SU-DHL-6 (cell line): Measurements from ENCODE around the gene BIRC5.

ENCODE experiments used
- H2AFZ ChIP-seq: fragments of 200-600 bp; sonication (generic); 2 replicates; pipeline ENCODE4 v1.6.1; 2014; ENCODE audit warnings: low read depth, mild to moderate bottlenecking, moderate library complexity, mixed read lengths, antibody characterized with exemption, low read length; ENCODE audit not compliant: severe bottlenecking
- H3F3A ChIP-seq: fragments of 200-600 bp; shearing (Covaris generic); 2 replicates; pipeline ENCODE4 v1.6.0; 2016; ENCODE audit warnings: antibody characterized with exemption, mild to moderate bottlenecking; ENCODE audit not compliant: insufficient read depth
- H3K27ac ChIP-seq: fragments of 200-600 bp; sonication (generic); 2 replicates; pipeline ENCODE4 v1.5.1; 2016; ENCODE audit warnings: low read depth, mild to moderate bottlenecking, low read length, moderate library complexity, mixed read lengths
- H3K27me3 ChIP-seq: fragments of 200-600 bp; sonication (generic), shearing (Covaris generic); 2 replicates; pipeline ENCODE4 v1.6.0; 2014; ENCODE audit warnings: mild to moderate bottlenecking, low read length
- H3K36me3 ChIP-seq: fragments of 200-600 bp; sonication (generic); 2 replicates; pipeline ENCODE4 v1.6.1; 2014; ENCODE audit warnings: mild to moderate bottlenecking, low read length, mixed read lengths
- H3K4me2 ChIP-seq: fragments of 300-600, 200-600 bp; shearing (Covaris generic), sonication (generic); 2 replicates; pipeline ENCODE4 v1.6.0; 2014; ENCODE audit warnings: low read length, low read depth, mild to moderate bottlenecking; ENCODE audit not compliant: poor library complexity, severe bottlenecking
- H3K4me3 ChIP-seq: fragments of 200-600 bp; sonication (generic); 2 replicates; pipeline ENCODE4 v1.5.1; 2014; ENCODE audit warnings: antibody characterized with exemption, low read length, mild to moderate bottlenecking, mixed read lengths; ENCODE audit not compliant: insufficient read depth, poor library complexity, severe bottlenecking
- H3K79me2 ChIP-seq: fragments of 200-600 bp; sonication (generic); 2 replicates; pipeline ENCODE4 v1.6.1; 2014; ENCODE audit warnings: mild to moderate bottlenecking, low read length, moderate library complexity; ENCODE audit not compliant: insufficient read depth
- H3K9ac ChIP-seq: fragments of 200-600 bp; sonication (generic); 2 replicates; pipeline ENCODE4 v1.7.0; 2014; ENCODE audit warnings: mild to moderate bottlenecking, low read length
- H3K9me2 ChIP-seq: fragments of 200-600 bp; sonication (generic); replicated peaks from 2 replicates; pipeline ENCODE4 v1.6.1; 2014; ENCODE audit warnings: low read length; ENCODE audit not compliant: insufficient read depth
- H3K9me3 ChIP-seq: fragments of 200-600 bp; sonication (generic); 2 replicates; pipeline ENCODE4 v1.6.1; 2014; ENCODE audit warnings: low read length, mixed read lengths; ENCODE audit not compliant: insufficient read depth
- H4K20me1 ChIP-seq: fragments of 200-600 bp; sonication (generic); 2 replicates; pipeline ENCODE4 v1.6.1; 2014; ENCODE audit warnings: low read depth, mild to moderate bottlenecking, antibody characterized with exemption, low read length, moderate library complexity, mixed read lengths
- EZH2phosphoT487 ChIP-seq: fragments of 200-600 bp; sonication (generic), shearing (Covaris generic); conservative IDR thresholded peaks from 2 replicates; pipeline ENCODE4 v1.6.1; 2018; ENCODE audit warnings: mild to moderate bottlenecking, antibody characterized with exemption, low read length, moderate library complexity, mixed read lengths
- TF ChIP-seq, protein P1 (sequence below): fragments of 200-600 bp; sonication (generic); IDR thresholded peaks from one replicate; pipeline ENCODE4 v1.5.1; 2017; ENCODE audit warnings: antibody characterized with exemption, mild to moderate bottlenecking, low read length, moderate library complexity; ENCODE audit not compliant: insufficient read depth, poor library complexity, severe bottlenecking

Gene BIRC5

DNA sequence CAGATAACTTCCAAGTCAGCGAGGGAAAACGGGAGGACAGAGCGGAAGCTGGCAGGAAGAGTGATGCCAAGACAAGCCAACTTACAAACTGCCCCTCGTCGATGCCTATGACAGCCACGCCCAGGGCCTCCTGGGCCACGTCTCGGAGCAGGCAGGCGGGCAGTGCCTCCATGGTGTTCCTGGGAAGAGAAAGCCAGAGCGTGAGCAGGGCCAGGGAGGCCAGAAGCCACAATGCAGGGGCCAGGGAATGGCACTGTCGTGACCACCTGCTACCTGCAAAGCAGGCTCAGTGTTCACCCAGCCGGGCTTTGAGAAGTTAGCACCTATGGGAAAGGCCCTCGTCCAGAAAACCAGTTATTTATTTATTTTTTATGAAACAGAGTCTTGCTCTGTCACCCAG is 31.5 kb upstream of the BIRC5 start:
- Histone ChIP-seq H3K9me3 (no peaks in the 10 kb centered on the region), H3K79me2 (peaks cover 17% of the 10 kb centered on the region), H3K4me3 (no peak overlapping the region), H2AFZ (no peak overlapping the region), H4K20me1 (no peaks in the 10 kb centered on the region; the same call in 1 of the 2 replicates), H3K4me2 (no peak overlapping the region), H3K9me2 (no peaks in the 10 kb centered on the region), H3K27ac (no peak overlapping the region), H3K9ac (no peak overlapping the region), H3K27me3 (no peaks in the 10 kb centered on the region), H3F3A (0 out of 2 replicates have a peak, but pooled peaks cover 17% of the 10 kb centered on the region), H3K36me3 (peaks cover 4% of the 10 kb centered on the region; the same call in 1 of the 2 replicates)
- TF ChIP-seq, protein P1, sequence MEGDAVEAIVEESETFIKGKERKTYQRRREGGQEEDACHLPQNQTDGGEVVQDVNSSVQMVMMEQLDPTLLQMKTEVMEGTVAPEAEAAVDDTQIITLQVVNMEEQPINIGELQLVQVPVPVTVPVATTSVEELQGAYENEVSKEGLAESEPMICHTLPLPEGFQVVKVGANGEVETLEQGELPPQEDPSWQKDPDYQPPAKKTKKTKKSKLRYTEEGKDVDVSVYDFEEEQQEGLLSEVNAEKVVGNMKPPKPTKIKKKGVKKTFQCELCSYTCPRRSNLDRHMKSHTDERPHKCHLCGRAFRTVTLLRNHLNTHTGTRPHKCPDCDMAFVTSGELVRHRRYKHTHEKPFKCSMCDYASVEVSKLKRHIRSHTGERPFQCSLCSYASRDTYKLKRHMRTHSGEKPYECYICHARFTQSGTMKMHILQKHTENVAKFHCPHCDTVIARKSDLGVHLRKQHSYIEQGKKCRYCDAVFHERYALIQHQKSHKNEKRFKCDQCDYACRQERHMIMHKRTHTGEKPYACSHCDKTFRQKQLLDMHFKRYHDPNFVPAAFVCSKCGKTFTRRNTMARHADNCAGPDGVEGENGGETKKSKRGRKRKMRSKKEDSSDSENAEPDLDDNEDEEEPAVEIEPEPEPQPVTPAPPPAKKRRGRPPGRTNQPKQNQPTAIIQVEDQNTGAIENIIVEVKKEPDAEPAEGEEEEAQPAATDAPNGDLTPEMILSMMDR, result no peak
- no peak for TF ChIP-seq EZH2phosphoT487

DNA sequence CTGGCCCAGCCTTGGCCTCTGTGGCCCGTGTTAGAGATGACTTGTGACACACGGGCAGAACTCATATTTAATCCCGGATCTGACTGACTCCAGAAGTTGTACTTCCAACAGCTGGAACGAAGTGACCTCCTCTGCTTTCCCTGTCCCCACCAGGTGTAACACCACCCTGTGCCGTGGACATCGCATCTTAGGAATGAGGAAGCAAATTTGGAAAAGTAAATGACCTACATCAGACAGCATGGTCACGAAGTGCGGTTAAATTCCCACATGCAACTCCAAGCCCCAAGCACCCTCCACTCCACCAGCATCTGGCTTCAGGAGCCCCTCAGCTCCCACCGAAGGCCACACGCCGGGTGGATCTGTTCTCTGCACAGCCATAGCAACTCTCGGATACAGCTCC is 30.1 kb upstream of the BIRC5 start:
- Histone ChIP-seq H3K9me2 (no peaks in the 10 kb centered on the region), H3F3A (peaks cover 23% of the 10 kb centered on the region; the same call in 1 of the 2 replicates), H3K79me2 (peaks cover 31% of the 10 kb centered on the region), H3K36me3 (peaks cover 4% of the 10 kb centered on the region; the same call in 1 of the 2 replicates), H3K4me2 (no peak overlapping the region), H3K9ac (no peak overlapping the region), H3K4me3 (no peak overlapping the region), H4K20me1 (no peaks in the 10 kb centered on the region; the same call in 1 of the 2 replicates), H3K27ac (no peak overlapping the region), H3K27me3 (no peaks in the 10 kb centered on the region), H2AFZ (no peak overlapping the region), H3K9me3 (no peaks in the 10 kb centered on the region)
- TF ChIP-seq, protein P1, result no peak
- no peak for TF ChIP-seq EZH2phosphoT487

DNA sequence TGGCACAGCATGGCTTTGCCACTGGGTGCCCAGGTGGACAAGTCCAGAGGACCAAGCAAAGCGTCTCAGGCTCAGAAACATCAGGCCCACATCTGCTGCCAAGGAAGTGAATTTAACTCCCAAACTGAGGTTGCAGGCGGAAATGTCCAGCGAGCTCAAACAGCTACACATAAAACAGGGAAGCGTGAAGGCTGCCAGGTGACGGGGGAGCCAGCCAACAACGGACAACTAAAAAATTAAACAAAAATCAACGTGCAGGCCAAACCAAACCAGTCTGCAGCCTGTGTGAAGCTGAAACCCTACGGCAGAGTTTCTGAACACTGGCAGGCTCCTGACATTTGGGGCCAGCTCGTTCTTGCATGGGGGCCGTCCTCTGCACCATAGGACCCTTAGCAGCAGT is 29.7 kb upstream of the BIRC5 start:
- H3K27ac ChIP-seq, result no peak overlapping the region
- no peaks in the 10 kb centered on the region for H3K9me3 ChIP-seq
- H3K27me3 ChIP-seq, result no peaks in the 10 kb centered on the region

More for the DNA sequence above, 29.7 kb upstream of the BIRC5 start:
- H2AFZ ChIP-seq, result no peak overlapping the region
- H3K9ac ChIP-seq, result no peak overlapping the region
- H3K9me2 ChIP-seq, result no peaks in the 10 kb centered on the region
- peaks cover 36% of the 10 kb centered on the region for H3K79me2 ChIP-seq
- peaks cover 23% of the 10 kb centered on the region; the same call in 1 of the 2 replicates for H3F3A ChIP-seq
- no peaks in the 10 kb centered on the region; the same call in 1 of the 2 replicates for H4K20me1 ChIP-seq
- no peak overlapping the region for H3K4me2 ChIP-seq
- H3K36me3 ChIP-seq, result peaks cover 4% of the 10 kb centered on the region; the same call in 1 of the 2 replicates
- H3K4me3 ChIP-seq, result no peak overlapping the region
- TF ChIP-seq, protein P1, result no peak
- no peak for TF ChIP-seq EZH2phosphoT487
